Measurements from ENCODE around the gene MRPL4. TPM values are rescaled to one million over a fixed set of nuclear protein-coding genes. Genes with fewer than 3 reads are reported as not detected.

MRPL4 gene
- total and polyA plus RNA-seq, 10 of the 15 experiments (the other 5 are each of a cell fraction or from before 2014, with no cell fraction given) = 0.79 to 221 (median 112) TPM

DNA sequence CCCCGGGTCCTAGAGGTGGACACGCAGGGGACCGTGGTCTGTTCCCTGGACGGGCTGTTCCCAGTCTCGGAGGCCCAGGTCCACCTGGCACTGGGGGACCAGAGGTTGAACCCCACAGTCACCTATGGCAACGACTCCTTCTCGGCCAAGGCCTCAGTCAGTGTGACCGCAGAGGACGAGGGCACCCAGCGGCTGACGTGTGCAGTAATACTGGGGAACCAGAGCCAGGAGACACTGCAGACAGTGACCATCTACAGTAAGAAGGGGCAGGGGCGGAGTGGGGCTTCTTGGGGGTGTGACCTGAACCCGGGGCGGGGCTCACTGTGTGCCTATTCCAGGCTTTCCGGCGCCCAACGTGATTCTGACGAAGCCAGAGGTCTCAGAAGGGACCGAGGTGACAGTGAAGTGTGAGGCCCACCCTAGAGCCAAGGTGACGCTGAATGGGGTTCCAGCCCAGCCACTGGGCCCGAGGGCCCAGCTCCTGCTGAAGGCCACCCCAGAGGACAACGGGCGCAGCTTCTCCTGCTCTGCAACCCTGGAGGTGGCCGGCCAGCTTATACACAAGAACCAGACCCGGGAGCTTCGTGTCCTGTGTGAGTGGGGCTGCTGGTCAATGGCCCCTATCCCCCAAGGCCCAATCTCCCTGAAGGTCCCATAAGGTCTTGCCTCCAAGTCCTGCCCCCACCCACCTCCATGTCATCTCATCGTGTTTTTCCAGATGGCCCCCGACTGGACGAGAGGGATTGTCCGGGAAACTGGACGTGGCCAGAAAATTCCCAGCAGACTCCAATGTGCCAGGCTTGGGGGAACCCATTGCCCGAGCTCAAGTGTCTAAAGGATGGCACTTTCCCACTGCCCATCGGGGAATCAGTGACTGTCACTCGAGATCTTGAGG, 32.3 kb downstream of the MRPL4 start:
- DNase-seq (ENCODE audit: low read depth, low spot score) (no peak), ATAC-seq (no peak), FAIRE-seq (no peak)
- Histone ChIP-seq H4K20me1 (ENCODE audit: control insufficient read depth, insufficient read depth) (peaks cover 13% of the 10 kb centered on the region; the same call in 1 of the 2 replicates), H3K27me3 (replicated peaks in 1 of 2; ENCODE audit: control insufficient read depth in 2 of 2, insufficient read depth in 2 of 2, low read length in 1 of 2) (no peaks in the 10 kb centered on the region), H3K4me1 (ENCODE audit: control insufficient read depth, insufficient read depth, low read length) (peaks cover 49% of the 10 kb centered on the region), H3K4me3 (no peak overlapping the region), H3K4me2 (ENCODE audit: control insufficient read depth, insufficient read depth) (no peak overlapping the region), H3K9me3 (replicated peaks; ENCODE audit: control insufficient read depth, insufficient read depth, low read length) (no peaks in the 10 kb centered on the region), H3K36me3 (ENCODE audit: control insufficient read depth in 2 of 2, insufficient read depth in 2 of 2, low read length in 1 of 2) (peaks cover 30 to 35% of the 10 kb centered on the region in 2 experiments; a peak in 3 of 4 replicates), H3K27ac (ENCODE audit: control insufficient read depth, insufficient read depth) (no peak overlapping the region), H2AFZ (ENCODE audit: control insufficient read depth, low read depth, low read length) (no peak overlapping the region), H3K79me2 (ENCODE audit: control insufficient read depth, insufficient read depth, low read length) (peaks cover 11% of the 10 kb centered on the region), H3K9ac (ENCODE audit: control insufficient read depth, insufficient read depth, low read length) (no peak overlapping the region)
- ChIA-PET RAD21 (ENCODE audit: unreplicated experiment) (interaction anchor here (0.7 kb wide), 1 partner anchor 96 kb away, joined by 3 read pairs; the partner anchor contains the start of gene TYK2), POLR2A (no interaction called here), CTCF (interaction anchor here (5.9 kb wide), 1 partner anchor 14 kb away, joined by 58 read pairs; the partner anchor contains the start of gene ICAM1), SMC1A (ENCODE audit: uncharacterized antibody, unreplicated experiment) (interaction anchor here (0.7 to 0.9 kb wide), 2 partner anchors 13 to 14 kb away, joined by 3 to 4 read pairs; partner anchors contain the start of gene ICAM1)
- 90% methylated on average over 34 of the region's 34 CpGs for WGBS (ENCODE audit: insufficient coverage, insufficient replicate concordance, low lambda C conversion rate, missing lambda C conversion rate)
- in situ Hi-C loops (cut with MboI) (no loop called here), intact Hi-C loops (cut with micrococcal nuclease; ENCODE audit: unreplicated experiment) (no loop called here)
- TF ChIP-seq POLR2A (IDR thresholded peaks at IDR 0.05; ENCODE audit: low read depth, low read length) = no peak; the same call in none of the 2 replicates
- TF ChIP-seq POLR2AphosphoS5 (IDR thresholded peaks at IDR 0.05; ENCODE audit: low read length) = 0 out of 2 replicates have a peak, but pooled peaks have one; percentile 42
- no TSS peak for BruUV-seq (replicated peaks)

GRCh38 chr19:10284960-10285278, 32.9 kb downstream of the MRPL4 start:
- Histone ChIP-seq H3K4me3 (no peak overlapping the region), H3K9me3 (replicated peaks; ENCODE audit: control insufficient read depth, insufficient read depth, low read length) (no peaks in the 10 kb centered on the region), H3K79me2 (ENCODE audit: control insufficient read depth, insufficient read depth, low read length) (peaks cover 5% of the 10 kb centered on the region), H3K4me1 (ENCODE audit: control insufficient read depth, insufficient read depth, low read length) (peaks cover 50% of the 10 kb centered on the region), H4K20me1 (ENCODE audit: control insufficient read depth, insufficient read depth) (peaks cover 10% of the 10 kb centered on the region; the same call in 1 of the 2 replicates), H3K4me2 (ENCODE audit: control insufficient read depth, insufficient read depth) (no peak overlapping the region), H3K27ac (ENCODE audit: control insufficient read depth, insufficient read depth) (no peak overlapping the region), H2AFZ (ENCODE audit: control insufficient read depth, low read depth, low read length) (no peak overlapping the region), H3K9ac (ENCODE audit: control insufficient read depth, insufficient read depth, low read length) (no peak overlapping the region), H3K27me3 (replicated peaks in 1 of 2; ENCODE audit: control insufficient read depth in 2 of 2, insufficient read depth in 2 of 2, low read length in 1 of 2) (no peaks in the 10 kb centered on the region), H3K36me3 (ENCODE audit: control insufficient read depth in 2 of 2, insufficient read depth in 2 of 2, low read length in 1 of 2) (peaks cover 27 to 30% of the 10 kb centered on the region in 2 experiments; a peak in 3 of 4 replicates)
- ATAC-seq (no peak), FAIRE-seq (no peak), DNase-seq (ENCODE audit: low read depth, low spot score) (no peak)
- POLR2A ChIA-PET = interaction anchor here (5.5 kb wide), 1 partner anchor 14 kb away, joined by 69 read pairs; the partner anchor contains the start of gene ICAM1
- intact Hi-C loops (cut with micrococcal nuclease; ENCODE audit: unreplicated experiment) = no loop called here
- in situ Hi-C loops (cut with MboI) = no loop called here
- CTCF ChIA-PET = interaction anchor here (5.9 kb wide), 1 partner anchor 14 kb away, joined by 58 read pairs; the partner anchor contains the start of gene ICAM1
- no TSS peak for BruUV-seq (replicated peaks)
- 98% methylated on average over 13 of the region's 13 CpGs for WGBS (ENCODE audit: insufficient coverage, insufficient replicate concordance, low lambda C conversion rate, missing lambda C conversion rate)
- RAD21 ChIA-PET (ENCODE audit: unreplicated experiment) = interaction anchor here (0.7 kb wide), 1 partner anchor 96 kb away, joined by 3 read pairs; the partner anchor contains the start of gene TYK2
- SMC1A ChIA-PET (ENCODE audit: uncharacterized antibody, unreplicated experiment) = interaction anchor here (0.7 to 3.7 kb wide), 3 partner anchors 13 to 14 kb away, joined by 3 to 50 read pairs (median 4); partner anchors contain the start of gene ICAM1
- no peak for TF ChIP-seq IKZF2 (IDR thresholded peaks at IDR 0.05)
- 0 out of 2 replicates have a peak, but pooled peaks have one; percentile 56 for TF ChIP-seq POLR2A (IDR thresholded peaks at IDR 0.05; ENCODE audit: low read depth, low read length)
- TF ChIP-seq, protein P1, sequence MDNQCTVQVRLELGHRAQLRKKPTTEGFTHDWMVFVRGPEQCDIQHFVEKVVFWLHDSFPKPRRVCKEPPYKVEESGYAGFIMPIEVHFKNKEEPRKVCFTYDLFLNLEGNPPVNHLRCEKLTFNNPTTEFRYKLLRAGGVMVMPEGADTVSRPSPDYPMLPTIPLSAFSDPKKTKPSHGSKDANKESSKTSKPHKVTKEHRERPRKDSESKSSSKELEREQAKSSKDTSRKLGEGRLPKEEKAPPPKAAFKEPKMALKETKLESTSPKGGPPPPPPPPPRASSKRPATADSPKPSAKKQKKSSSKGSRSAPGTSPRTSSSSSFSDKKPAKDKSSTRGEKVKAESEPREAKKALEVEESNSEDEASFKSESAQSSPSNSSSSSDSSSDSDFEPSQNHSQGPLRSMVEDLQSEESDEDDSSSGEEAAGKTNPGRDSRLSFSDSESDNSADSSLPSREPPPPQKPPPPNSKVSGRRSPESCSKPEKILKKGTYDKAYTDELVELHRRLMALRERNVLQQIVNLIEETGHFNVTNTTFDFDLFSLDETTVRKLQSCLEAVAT (IDR thresholded peaks at IDR 0.05) = 0 out of 2 replicates have a peak, but pooled peaks have one; percentile 17
- no peak for TF ChIP-seq RELB (IDR thresholded peaks at IDR 0.05; ENCODE audit: low read depth)
- TF ChIP-seq, protein P2, sequence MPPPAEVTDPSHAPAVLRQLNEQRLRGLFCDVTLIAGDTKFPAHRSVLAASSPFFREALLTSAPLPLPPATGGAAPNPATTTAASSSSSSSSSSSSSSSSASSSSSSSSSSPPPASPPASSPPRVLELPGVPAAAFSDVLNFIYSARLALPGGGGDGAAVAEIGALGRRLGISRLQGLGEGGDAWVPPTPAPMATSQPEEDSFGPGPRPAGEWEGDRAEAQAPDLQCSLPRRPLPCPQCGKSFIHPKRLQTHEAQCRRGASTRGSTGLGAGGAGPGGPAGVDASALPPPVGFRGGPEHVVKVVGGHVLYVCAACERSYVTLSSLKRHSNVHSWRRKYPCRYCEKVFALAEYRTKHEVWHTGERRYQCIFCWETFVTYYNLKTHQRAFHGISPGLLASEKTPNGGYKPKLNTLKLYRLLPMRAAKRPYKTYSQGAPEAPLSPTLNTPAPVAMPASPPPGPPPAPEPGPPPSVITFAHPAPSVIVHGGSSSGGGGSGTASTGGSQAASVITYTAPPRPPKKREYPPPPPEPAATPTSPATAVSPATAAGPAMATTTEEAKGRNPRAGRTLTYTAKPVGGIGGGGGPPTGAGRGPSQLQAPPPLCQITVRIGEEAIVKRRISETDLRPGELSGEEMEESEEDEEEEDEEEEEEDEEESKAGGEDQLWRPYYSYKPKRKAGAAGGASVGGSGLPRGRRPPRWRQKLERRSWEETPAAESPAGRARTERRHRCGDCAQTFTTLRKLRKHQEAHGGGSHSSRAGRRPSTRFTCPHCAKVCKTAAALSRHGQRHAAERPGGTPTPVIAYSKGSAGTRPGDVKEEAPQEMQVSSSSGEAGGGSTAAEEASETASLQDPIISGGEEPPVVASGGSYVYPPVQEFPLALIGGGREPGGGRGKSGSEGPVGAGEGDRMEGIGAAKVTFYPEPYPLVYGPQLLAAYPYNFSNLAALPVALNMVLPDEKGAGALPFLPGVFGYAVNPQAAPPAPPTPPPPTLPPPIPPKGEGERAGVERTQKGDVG (CRISPR knock-in tag; IDR thresholded peaks at IDR 0.05) = no peak
- no peak for TF ChIP-seq CBX3 (IDR thresholded peaks at IDR 0.05; ENCODE audit: borderline replicate concordance, low read depth)
- no peak for TF ChIP-seq RAD21 (IDR thresholded peaks at IDR 0.05; ENCODE audit: insufficient read depth, low read depth, low read length)

All from GM12878 (cell line).